ENCODE results near the gene MAP1B. TPM values are rescaled to one million over a fixed set of nuclear protein-coding genes. Genes with fewer than 3 reads are reported as not detected.

MAP1B gene
- total and polyA plus RNA-seq, 2 of the 4 experiments (the other 2 are of a cell fraction) = 41.1 to 183 TPM

- BruUV-seq (replicated peaks) = TSS peak; percentile 16
- DNase-seq (no peak), ATAC-seq (ENCODE audit: low read depth) (no peak)
- Histone ChIP-seq H3K36me3 (ENCODE audit: control insufficient read depth, insufficient read depth, low read length) (peaks cover 2% of the 10 kb centered on the region; the same call in 1 of the 2 replicates), H3K18ac (ENCODE audit: low read depth, low read length) (no peak overlapping the region; the same call in 1 of the 2 replicates), H3K9me3 (ENCODE audit: control insufficient read depth, insufficient read depth, low read length) (no peaks in the 10 kb centered on the region), H2AK5ac (ENCODE audit: low read depth, low read length) (no peak overlapping the region), H3K79me1 (ENCODE audit: low read depth in 1 of 2, low read length in 2 of 2) (peaks cover 9 to 53% of the 10 kb centered on the region in 2 experiments; a peak in 3 of 4 replicates), H2BK20ac (ENCODE audit: low read depth, low read length) (no peak overlapping the region), H2AFZ (replicated peaks; ENCODE audit: low read length, poor library complexity) (no peak overlapping the region), H2BK5ac (ENCODE audit: low read depth, low read length, poor library complexity, severe bottlenecking) (no peak overlapping the region), H4K5ac (ENCODE audit: low read depth, low read length) (peak overlapping the region; percentile 52), H3K27me3 (ENCODE audit: control insufficient read depth, insufficient read depth, low read length) (no peaks in the 10 kb centered on the region), H3K9me1 (ENCODE audit: insufficient read depth, low read length) (peaks cover 15% of the 10 kb centered on the region), H3K4me2 (ENCODE audit: low read depth, low read length) (peak overlapping the region; percentile 43; the same call in 1 of the 2 replicates), H3K27ac (ENCODE audit: insufficient read depth, low read length) (peak overlapping the region; percentile 3; the same call in 1 of the 2 replicates), H3K4ac (ENCODE audit: low read depth, low read length) (no peak overlapping the region), H3K56ac (ENCODE audit: extremely low read depth, insufficient read depth, low read length) (no peak overlapping the region), H3K4me3 (ENCODE audit: insufficient read depth, low read depth, low read length) (no peak overlapping the region), H2BK15ac (ENCODE audit: low read depth, low read length) (no peak overlapping the region), H3K4me1 (ENCODE audit: control insufficient read depth, insufficient read depth, low read length) (peaks cover 12% of the 10 kb centered on the region), H4K8ac (ENCODE audit: low read depth in 2 of 2, low read length in 2 of 2) (peak overlapping the region in 1 of 2 experiments; percentile 43; a peak in 1 of 4 replicates), H2AK9ac (replicated peaks; ENCODE audit: low read depth, low read length, poor library complexity) (no peak overlapping the region), H2BK120ac (ENCODE audit: low read depth, low read length) (no peak overlapping the region), H4K91ac (ENCODE audit: insufficient read depth, low read depth, low read length) (no peak overlapping the region), H3K14ac (replicated peaks; ENCODE audit: low read depth, low read length) (peak overlapping the region; percentile 16), H3K23ac (ENCODE audit: low read depth, low read length) (peak overlapping the region; percentile 59; the same call in 1 of the 2 replicates), H3K9ac (ENCODE audit: low read depth, low read length) (no peak overlapping the region), H4K20me1 (ENCODE audit: insufficient read depth, low read length) (peaks cover 53% of the 10 kb centered on the region; the same call in 1 of the 2 replicates)
- intact Hi-C loops (cut with micrococcal nuclease) = no loop called here
- TF ChIP-seq FOS (IDR thresholded peaks at IDR 0.05; ENCODE audit: low read depth, low read length) (no peak), RFX5 (IDR thresholded peaks at IDR 0.05; ENCODE audit: low read depth, low read length) (no peak), CTCF (conservative IDR thresholded peaks at IDR 0.05; ENCODE audit: low read depth, low read length) (no peak)
- in situ Hi-C loops (cut with MboI; ENCODE audit: low sequenced_read_pairs) = no loop called here
- dilution Hi-C loops (cut with HindIII; ENCODE audit: low sequenced_read_pairs, unreplicated experiment) = no loop called here
- CTCF ChIA-PET = interaction anchor here (0.6 to 1.1 kb wide), 2 partner anchors 170 to 632 kb away, joined by 3 read pairs; no protein-coding TSS in a partner anchor
- WGBS, 2 experiments (ENCODE audit: extremely low coverage in 2 of 2, insufficient read length in 1 of 2) = 88% methylated on average over 1 of the region's 9 CpGs; no CpG with 5 or more reads in 1 of the 2 experiments
- POLR2A ChIA-PET (ENCODE audit: unreplicated experiment) = no interaction called here
Measured at GRCh38 chr5:72110394-72111013, 3.2 kb downstream of the MAP1B start.
